ENCODE data around the gene CCDC87. TPM values are rescaled to one million over a fixed set of nuclear protein-coding genes. Genes with fewer than 3 reads are reported as not detected.
A peak's percentile ranks its signal among the peaks of the same experiment; 100 is the strongest.

Gene CCDC87
- total and polyA plus RNA-seq, 2 experiments from 2014 or later = 0.39 to 1.2 TPM

DNA sequence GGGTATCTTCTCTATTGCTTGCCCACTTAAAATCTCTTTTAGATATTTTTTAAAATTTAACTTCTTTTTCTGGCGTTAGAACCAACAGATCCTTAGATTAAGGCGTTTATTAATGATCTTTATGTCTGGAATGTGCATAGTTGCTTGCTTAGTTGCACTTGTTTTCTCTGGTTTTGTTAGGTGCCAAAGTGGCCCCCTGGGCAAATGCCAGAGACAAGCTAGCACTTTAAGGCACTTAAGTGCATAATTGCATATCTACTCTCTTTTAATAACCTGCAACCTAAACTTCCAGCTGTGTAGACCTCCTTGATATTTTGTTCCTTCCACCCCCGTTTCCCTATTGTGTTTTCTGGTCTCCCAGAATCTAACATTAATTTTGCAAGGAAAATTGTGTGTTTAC lies 49.0 kb upstream of the CCDC87 start:
- Histone ChIP-seq H3K36me3 (ENCODE audit: insufficient read depth) (peaks cover 69% of the 10 kb centered on the region), H3F3A (replicated peaks; ENCODE audit: low read depth) (peaks cover 28% of the 10 kb centered on the region), H3K27ac (ENCODE audit: low read depth) (0 out of 2 replicates have a peak overlapping the region, but pooled peaks have one; percentile 8), H3K27me3 (ENCODE audit: insufficient read depth) (no peaks in the 10 kb centered on the region), H3K4me2 (peak overlapping the region; percentile 99), H3K4me3 (peak overlapping the region; percentile 94), H3K79me2 (replicated peaks; ENCODE audit: insufficient read depth) (peaks cover 90% of the 10 kb centered on the region), H2AFZ (no peak overlapping the region), H4K20me1 (replicated peaks; ENCODE audit: insufficient read depth) (peaks cover 75% of the 10 kb centered on the region), H3K9me2 (ENCODE audit: insufficient read depth) (no peaks in the 10 kb centered on the region), H3K4me1 (ENCODE audit: insufficient read depth) (peaks cover 36% of the 10 kb centered on the region)
- Mint-ChIP-seq H3K9me3 (peaks cover 4% of the 10 kb centered on the region; the same call in 1 of the 3 replicates), H3K4me1 (peaks cover 64% of the 10 kb centered on the region), H3K36me3 (ENCODE audit: low read depth) (peaks cover 83% of the 10 kb centered on the region), H3K27me3 (ENCODE audit: insufficient read depth, low read depth, poor library complexity) (peaks cover 24% of the 10 kb centered on the region), H3K27ac (no peak overlapping the region), H3K4me3 (peak overlapping the region; percentile 97)
- TF ChIP-seq POLR2AphosphoS5 (IDR thresholded peaks at IDR 0.05; ENCODE audit: low read depth) (no peak), CREB1 (CRISPR knock-in tag; IDR thresholded peaks at IDR 0.05; ENCODE audit: low read depth) (no peak), STAT1 (IDR thresholded peaks at IDR 0.05; ENCODE audit: unreplicated experiment) (no peak), EZH2phosphoT487 (IDR thresholded peaks at IDR 0.05; ENCODE audit: unreplicated experiment) (no peak), ZNF114 (CRISPR knock-in tag; IDR thresholded peaks at IDR 0.05) (no peak), JUNB (IDR thresholded peaks at IDR 0.05; ENCODE audit: unreplicated experiment) (no peak), ZNF331 (CRISPR knock-in tag; IDR thresholded peaks at IDR 0.05; ENCODE audit: low read depth) (no peak)
- TF ChIP-seq, protein P1, sequence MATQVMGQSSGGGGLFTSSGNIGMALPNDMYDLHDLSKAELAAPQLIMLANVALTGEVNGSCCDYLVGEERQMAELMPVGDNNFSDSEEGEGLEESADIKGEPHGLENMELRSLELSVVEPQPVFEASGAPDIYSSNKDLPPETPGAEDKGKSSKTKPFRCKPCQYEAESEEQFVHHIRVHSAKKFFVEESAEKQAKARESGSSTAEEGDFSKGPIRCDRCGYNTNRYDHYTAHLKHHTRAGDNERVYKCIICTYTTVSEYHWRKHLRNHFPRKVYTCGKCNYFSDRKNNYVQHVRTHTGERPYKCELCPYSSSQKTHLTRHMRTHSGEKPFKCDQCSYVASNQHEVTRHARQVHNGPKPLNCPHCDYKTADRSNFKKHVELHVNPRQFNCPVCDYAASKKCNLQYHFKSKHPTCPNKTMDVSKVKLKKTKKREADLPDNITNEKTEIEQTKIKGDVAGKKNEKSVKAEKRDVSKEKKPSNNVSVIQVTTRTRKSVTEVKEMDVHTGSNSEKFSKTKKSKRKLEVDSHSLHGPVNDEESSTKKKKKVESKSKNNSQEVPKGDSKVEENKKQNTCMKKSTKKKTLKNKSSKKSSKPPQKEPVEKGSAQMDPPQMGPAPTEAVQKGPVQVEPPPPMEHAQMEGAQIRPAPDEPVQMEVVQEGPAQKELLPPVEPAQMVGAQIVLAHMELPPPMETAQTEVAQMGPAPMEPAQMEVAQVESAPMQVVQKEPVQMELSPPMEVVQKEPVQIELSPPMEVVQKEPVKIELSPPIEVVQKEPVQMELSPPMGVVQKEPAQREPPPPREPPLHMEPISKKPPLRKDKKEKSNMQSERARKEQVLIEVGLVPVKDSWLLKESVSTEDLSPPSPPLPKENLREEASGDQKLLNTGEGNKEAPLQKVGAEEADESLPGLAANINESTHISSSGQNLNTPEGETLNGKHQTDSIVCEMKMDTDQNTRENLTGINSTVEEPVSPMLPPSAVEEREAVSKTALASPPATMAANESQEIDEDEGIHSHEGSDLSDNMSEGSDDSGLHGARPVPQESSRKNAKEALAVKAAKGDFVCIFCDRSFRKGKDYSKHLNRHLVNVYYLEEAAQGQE (IDR thresholded peaks at IDR 0.05; ENCODE audit: unreplicated experiment) = no peak
- TF ChIP-seq, protein P2, sequence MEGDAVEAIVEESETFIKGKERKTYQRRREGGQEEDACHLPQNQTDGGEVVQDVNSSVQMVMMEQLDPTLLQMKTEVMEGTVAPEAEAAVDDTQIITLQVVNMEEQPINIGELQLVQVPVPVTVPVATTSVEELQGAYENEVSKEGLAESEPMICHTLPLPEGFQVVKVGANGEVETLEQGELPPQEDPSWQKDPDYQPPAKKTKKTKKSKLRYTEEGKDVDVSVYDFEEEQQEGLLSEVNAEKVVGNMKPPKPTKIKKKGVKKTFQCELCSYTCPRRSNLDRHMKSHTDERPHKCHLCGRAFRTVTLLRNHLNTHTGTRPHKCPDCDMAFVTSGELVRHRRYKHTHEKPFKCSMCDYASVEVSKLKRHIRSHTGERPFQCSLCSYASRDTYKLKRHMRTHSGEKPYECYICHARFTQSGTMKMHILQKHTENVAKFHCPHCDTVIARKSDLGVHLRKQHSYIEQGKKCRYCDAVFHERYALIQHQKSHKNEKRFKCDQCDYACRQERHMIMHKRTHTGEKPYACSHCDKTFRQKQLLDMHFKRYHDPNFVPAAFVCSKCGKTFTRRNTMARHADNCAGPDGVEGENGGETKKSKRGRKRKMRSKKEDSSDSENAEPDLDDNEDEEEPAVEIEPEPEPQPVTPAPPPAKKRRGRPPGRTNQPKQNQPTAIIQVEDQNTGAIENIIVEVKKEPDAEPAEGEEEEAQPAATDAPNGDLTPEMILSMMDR (conservative IDR thresholded peaks at IDR 0.05; ENCODE audit: low read depth in 2 of 2) = no peak
- TF ChIP-seq, protein P3, sequence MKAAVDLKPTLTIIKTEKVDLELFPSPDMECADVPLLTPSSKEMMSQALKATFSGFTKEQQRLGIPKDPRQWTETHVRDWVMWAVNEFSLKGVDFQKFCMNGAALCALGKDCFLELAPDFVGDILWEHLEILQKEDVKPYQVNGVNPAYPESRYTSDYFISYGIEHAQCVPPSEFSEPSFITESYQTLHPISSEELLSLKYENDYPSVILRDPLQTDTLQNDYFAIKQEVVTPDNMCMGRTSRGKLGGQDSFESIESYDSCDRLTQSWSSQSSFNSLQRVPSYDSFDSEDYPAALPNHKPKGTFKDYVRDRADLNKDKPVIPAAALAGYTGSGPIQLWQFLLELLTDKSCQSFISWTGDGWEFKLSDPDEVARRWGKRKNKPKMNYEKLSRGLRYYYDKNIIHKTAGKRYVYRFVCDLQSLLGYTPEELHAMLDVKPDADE (IDR thresholded peaks at IDR 0.05) = no peak
- TF ChIP-seq, protein P4, sequence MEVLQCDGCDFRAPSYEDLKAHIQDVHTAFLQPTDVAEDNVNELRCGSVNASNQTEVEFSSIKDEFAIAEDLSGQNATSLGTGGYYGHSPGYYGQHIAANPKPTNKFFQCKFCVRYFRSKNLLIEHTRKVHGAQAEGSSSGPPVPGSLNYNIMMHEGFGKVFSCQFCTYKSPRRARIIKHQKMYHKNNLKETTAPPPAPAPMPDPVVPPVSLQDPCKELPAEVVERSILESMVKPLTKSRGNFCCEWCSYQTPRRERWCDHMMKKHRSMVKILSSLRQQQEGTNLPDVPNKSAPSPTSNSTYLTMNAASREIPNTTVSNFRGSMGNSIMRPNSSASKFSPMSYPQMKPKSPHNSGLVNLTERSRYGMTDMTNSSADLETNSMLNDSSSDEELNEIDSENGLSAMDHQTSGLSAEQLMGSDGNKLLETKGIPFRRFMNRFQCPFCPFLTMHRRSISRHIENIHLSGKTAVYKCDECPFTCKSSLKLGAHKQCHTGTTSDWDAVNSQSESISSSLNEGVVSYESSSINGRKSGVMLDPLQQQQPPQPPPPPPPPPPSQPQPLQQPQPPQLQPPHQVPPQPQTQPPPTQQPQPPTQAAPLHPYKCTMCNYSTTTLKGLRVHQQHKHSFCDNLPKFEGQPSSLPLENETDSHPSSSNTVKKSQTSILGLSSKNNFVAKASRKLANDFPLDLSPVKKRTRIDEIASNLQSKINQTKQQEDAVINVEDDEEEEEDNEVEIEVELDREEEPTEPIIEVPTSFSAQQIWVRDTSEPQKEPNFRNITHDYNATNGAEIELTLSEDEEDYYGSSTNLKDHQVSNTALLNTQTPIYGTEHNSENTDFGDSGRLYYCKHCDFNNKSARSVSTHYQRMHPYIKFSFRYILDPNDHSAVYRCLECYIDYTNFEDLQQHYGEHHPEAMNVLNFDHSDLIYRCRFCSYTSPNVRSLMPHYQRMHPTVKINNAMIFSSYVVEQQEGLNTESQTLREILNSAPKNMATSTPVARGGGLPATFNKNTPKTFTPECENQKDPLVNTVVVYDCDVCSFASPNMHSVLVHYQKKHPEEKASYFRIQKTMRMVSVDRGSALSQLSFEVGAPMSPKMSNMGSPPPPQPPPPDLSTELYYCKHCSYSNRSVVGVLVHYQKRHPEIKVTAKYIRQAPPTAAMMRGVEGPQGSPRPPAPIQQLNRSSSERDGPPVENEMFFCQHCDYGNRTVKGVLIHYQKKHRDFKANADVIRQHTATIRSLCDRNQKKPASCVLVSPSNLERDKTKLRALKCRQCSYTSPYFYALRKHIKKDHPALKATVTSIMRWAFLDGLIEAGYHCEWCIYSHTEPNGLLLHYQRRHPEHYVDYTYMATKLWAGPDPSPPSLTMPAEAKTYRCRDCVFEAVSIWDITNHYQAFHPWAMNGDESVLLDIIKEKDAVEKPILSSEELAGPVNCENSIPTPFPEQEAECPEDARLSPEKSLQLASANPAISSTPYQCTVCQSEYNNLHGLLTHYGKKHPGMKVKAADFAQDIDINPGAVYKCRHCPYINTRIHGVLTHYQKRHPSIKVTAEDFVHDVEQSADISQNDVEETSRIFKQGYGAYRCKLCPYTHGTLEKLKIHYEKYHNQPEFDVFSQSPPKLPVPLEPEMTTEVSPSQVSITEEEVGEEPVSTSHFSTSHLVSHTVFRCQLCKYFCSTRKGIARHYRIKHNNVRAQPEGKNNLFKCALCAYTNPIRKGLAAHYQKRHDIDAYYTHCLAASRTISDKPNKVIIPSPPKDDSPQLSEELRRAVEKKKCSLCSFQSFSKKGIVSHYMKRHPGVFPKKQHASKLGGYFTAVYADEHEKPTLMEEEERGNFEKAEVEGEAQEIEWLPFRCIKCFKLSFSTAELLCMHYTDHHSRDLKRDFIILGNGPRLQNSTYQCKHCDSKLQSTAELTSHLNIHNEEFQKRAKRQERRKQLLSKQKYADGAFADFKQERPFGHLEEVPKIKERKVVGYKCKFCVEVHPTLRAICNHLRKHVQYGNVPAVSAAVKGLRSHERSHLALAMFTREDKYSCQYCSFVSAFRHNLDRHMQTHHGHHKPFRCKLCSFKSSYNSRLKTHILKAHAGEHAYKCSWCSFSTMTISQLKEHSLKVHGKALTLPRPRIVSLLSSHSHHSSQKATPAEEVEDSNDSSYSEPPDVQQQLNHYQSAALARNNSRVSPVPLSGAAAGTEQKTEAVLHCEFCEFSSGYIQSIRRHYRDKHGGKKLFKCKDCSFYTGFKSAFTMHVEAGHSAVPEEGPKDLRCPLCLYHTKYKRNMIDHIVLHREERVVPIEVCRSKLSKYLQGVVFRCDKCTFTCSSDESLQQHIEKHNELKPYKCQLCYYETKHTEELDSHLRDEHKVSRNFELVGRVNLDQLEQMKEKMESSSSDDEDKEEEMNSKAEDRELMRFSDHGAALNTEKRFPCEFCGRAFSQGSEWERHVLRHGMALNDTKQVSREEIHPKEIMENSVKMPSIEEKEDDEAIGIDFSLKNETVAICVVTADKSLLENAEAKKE (CRISPR knock-in tag; IDR thresholded peaks at IDR 0.05) = no peak
- DNase-seq (ENCODE audit: low spot score) (no peak), ATAC-seq (no peak)
